ENCODE measurements around the gene WNT7A.

- TF ChIP-seq POLR2A (IDR thresholded peaks at IDR 0.05) (no peak), CTCF (IDR thresholded peaks at IDR 0.05) (no peak)
Measured at GRCh38 chr3:13831386-13831996, 48.4 kb downstream of the WNT7A start.

Measured in esophagus squamous epithelium (tissue), 4 donors.